Uterus (tissue), 4 donors: ENCODE data around the gene ZNF501. TPM values are rescaled to one million over a fixed set of nuclear protein-coding genes. Genes with fewer than 3 reads are reported as not detected.

ENCODE experiments used
- DNase-seq, 2 donors: peaks; one replicate each; pipeline ENCODE4 v3.0.0-alpha.2; 2019 to 2020
- H3K27ac ChIP-seq, 2 donors: fragments of 200-600 bp; sonication (generic); 1 replicate in 1 of 2; 2 replicates in 1 of 2; pipeline ENCODE4 v1.5.1; 2016 to 2018
- H3K27me3 ChIP-seq, 2 donors: fragments of 200-600 bp; sonication (generic); one replicate each; pipeline ENCODE4 v1.5.1; 2018 to 2019; ENCODE audit warnings: control low read depth in 1 of 2
- H3K36me3 ChIP-seq, 2 donors: fragments of 200-600 bp; sonication (generic); one replicate each; pipeline ENCODE4 v1.5.1; 2019; ENCODE audit warnings: control low read depth in 1 of 2
- H3K4me1 ChIP-seq, 2 donors: fragments of 200-600 bp; sonication (generic); one replicate each; pipeline ENCODE4 v1.5.1; 2018 to 2019; ENCODE audit warnings: control low read depth in 1 of 2
- H3K4me3 ChIP-seq, 2 donors: fragments of 200-600 bp; sonication (generic); 1 replicate in 1 of 2; 2 replicates in 1 of 2; pipeline ENCODE4 v1.5.1; 2018 to 2019; ENCODE audit warnings: mild to moderate bottlenecking in 1 of 2
- H3K9me3 ChIP-seq, 2 donors: fragments of 200-600 bp; sonication (generic); one replicate each; pipeline ENCODE4 v1.5.1; 2019; ENCODE audit warnings: control low read depth in 1 of 2
- CTCF ChIP-seq, 4 experiments: fragments of 200-600 bp in 2 of 4; fragments of 450-650 bp in 2 of 4; sonication (generic) in 2 of 4; IDR thresholded peaks; one replicate each; pipeline ENCODE4 v1.5.1; 2016 to 2019; ENCODE audit warnings: antibody characterized with exemption in 4 of 4, mild to moderate bottlenecking in 2 of 4, moderate library complexity in 1 of 4
- POLR2A ChIP-seq, 2 donors: fragments of 450-650 bp; IDR thresholded peaks; one replicate each; pipeline ENCODE4 v1.6.1; 2016; ENCODE audit warnings: antibody characterized with exemption in 2 of 2, mild to moderate bottlenecking in 1 of 2, moderate library complexity in 1 of 2
- intact Hi-C: fragments of 100-400 bp; cut with DNase I; formaldehyde crosslinking; loops from one replicate; pipeline ENCODE4 v1.15.1; 2023; ENCODE audit warnings: low total_unique reads
- total RNA-seq, 4 donors: library from RNA; depleted of rRNA in 3 of 4; stranded (reverse); fragments of >200 nt in 3 of 4; gene quantifications; one replicate each; pipeline versions ENCODE4 v1.1.0 to v1.2.4, GENCODE V29; 2014 to 2023
- donor health status: DM: yes; HTN: yes; CAD: no.

Gene ZNF501
- total RNA-seq: 100 to 1,000 TPM in 1 of 4 donors, 10 to 100 TPM in 1, 1 to 10 TPM in 2; 6.0 to 319 (median 16.2) TPM

GRCh38 chr3:44729384-44729910, at the start of gene ZNF501:
ZNF501 (plus strand) TSS chr3:44729635; CDS start chr3:44734422, 4,787 bp downstream.
- H3K4me1 ChIP-seq: no peaks in the 10 kb centered on the region

DNA sequence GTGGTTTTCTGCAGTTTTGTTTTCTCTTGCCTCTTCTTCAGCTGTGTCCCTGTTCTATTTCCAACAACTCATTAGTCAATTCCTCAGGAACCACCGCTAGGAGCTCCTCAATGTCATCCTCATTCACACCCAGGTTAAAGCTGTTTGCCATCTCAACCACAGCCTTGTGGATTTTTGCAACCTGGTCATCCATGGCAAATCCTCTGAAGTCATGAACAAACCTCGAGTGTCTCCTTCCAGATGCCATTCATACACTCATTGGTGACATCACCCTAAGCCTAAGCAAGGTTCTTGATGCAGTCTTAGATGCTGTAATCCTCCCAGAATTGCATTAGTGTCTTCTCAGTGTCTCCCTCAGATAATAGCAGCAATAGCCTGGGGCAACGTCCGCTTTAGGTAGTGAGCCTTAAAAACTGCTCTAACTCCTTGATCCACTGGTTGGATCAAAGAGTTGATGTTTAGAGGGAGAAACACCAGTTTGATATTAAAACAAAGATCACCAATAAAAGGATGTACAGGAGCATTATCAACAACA, 48.4 kb upstream of the ZNF501 start:
- Histone ChIP-seq H3K27me3 (no peaks in the 10 kb centered on the region), H3K4me1 (no peaks in the 10 kb centered on the region), H3K9me3 (no peaks in the 10 kb centered on the region), H3K27ac (no peak overlapping the region), H3K4me3 (no peak overlapping the region), H3K36me3 (no peaks in the 10 kb centered on the region)
- no peak for DNase-seq
- TF ChIP-seq CTCF (IDR thresholded peaks at IDR 0.05): no peak
- TF ChIP-seq POLR2A (IDR thresholded peaks at IDR 0.05): no peak
- intact Hi-C loops: no loop called here

More at GRCh38 chr3:44729384-44729910, at the start of gene ZNF501:
- Histone ChIP-seq H3K4me3 (peak within 1 kb of the TSS; percentile 62 to 68), H3K36me3 (no peaks in the 10 kb centered on the region), H3K27ac (peak within 1 kb of the TSS; percentile 18 to 49), H3K27me3 (no peaks in the 10 kb centered on the region), H3K9me3 (peaks cover 3 to 33% of the 10 kb centered on the region in 2 donors)
- peak; percentile 92 to 93 for DNase-seq
- peak; percentile 10 to 41 for TF ChIP-seq POLR2A (IDR thresholded peaks at IDR 0.05)
- TF ChIP-seq CTCF (IDR thresholded peaks at IDR 0.05): no peak
- intact Hi-C loops: no loop called here

DNA sequence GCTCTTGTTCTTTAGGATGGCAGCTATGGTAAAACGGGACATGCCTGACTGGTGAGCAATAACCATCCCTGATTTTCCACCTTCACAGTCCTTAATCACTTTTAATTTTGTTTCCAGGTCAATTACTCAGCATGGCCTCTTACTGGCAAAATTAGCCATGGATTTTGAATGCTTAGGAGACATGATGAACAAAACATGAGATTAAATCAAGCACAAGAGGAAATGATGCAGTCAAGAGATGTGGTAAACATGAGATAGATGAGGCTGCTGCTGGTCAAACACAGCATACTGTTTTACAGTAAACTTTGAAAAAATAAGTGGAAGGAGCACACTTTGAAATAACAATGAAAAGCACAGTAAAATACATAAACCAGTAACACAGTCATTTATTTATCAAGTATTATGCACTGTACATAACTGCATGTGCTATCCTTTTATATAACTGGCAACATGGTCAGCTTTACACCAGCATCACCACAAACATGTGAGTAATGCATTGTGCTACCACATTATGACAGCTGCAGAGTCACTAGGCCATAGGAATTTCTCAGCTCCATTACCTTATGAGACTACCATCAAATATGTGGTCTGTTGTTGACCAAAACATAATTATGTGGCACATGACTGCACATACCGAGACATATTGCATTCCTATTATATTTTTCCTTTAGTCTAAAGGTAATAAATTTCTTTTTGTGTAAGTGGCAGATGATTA, 47.1 kb upstream of the ZNF501 start:
- Histone ChIP-seq H3K4me3 (no peak overlapping the region), H3K27me3 (no peaks in the 10 kb centered on the region), H3K36me3 (no peaks in the 10 kb centered on the region), H3K9me3 (no peaks in the 10 kb centered on the region), H3K27ac (no peak overlapping the region), H3K4me1 (no peaks in the 10 kb centered on the region)
- DNase-seq: no peak
- intact Hi-C loops: no loop called here
- TF ChIP-seq POLR2A (IDR thresholded peaks at IDR 0.05): no peak
- TF ChIP-seq CTCF (IDR thresholded peaks at IDR 0.05): no peak

- H3K36me3 ChIP-seq: no peaks in the 10 kb centered on the region
- no peaks in the 10 kb centered on the region for H3K9me3 ChIP-seq
- DNase-seq: peak; percentile 55 to 63
- H3K27ac ChIP-seq: peak overlapping the region in 1 of 2 donors; percentile 26
- intact Hi-C loops: no loop called here
- H3K27me3 ChIP-seq: peaks cover 0 to 5% of the 10 kb centered on the region in 2 donors
- H3K4me3 ChIP-seq: peak overlapping the region; percentile 33 to 65
- TF ChIP-seq POLR2A (IDR thresholded peaks at IDR 0.05): no peak
- no peak for TF ChIP-seq CTCF (IDR thresholded peaks at IDR 0.05)
- H3K4me1 ChIP-seq: no peaks in the 10 kb centered on the region
Measured at GRCh38 chr3:44685128-44685800, 44.2 kb upstream of the ZNF501 start.
